ENCODE measurements around the gene SPECC1L.

SPECC1L gene

DNA sequence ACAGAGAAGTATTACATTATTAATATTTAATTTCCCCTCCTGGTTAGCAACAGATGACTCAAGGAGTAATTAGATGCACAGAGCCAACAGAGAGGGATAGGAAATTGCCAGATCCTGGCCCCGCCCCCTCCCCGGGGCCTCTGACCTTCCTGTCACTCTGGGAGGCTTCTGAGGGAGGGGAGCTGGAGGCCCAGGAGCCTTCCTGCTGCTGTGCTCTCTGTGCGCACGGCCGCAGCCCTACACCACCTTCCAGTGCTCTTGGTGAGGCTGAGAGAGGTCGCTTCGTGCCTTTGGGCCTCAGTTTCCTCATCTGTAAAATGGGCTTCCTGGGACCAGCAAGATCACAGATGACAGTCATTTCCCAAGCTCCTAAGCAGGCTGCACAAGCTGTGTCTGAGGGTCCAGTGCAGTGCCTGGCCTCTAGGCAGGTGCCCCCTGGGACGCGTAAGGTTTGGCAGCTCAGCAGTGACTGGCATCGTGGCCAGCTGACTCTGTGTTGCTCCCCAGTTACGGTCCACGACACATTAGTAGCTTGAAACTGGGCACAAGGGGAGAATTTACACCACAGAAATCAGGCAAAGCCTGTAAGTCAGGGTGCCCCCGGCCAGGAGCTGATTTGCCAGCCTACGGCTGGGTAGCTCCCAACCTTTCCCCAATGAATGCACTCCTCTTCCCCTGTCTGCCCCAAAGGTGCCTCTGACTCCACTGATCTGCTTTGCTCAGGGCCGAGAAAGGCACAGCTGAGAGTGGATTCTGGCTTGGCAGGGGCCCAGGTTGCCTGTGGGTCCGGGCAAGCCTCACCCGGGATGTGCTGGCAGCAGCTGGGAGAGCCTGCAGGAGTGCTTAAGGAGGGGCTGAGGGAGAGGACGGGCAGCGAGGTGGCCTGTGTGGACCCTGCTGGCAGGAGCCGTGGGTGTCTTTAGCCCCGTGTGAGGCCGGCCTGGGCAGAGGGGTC, 159.1 kb downstream of the SPECC1L start:
- DNase-seq: no peak

GRCh38 chr22:24430431-24431308, 160.0 kb downstream of the SPECC1L start:
- no peak for DNase-seq

DNA sequence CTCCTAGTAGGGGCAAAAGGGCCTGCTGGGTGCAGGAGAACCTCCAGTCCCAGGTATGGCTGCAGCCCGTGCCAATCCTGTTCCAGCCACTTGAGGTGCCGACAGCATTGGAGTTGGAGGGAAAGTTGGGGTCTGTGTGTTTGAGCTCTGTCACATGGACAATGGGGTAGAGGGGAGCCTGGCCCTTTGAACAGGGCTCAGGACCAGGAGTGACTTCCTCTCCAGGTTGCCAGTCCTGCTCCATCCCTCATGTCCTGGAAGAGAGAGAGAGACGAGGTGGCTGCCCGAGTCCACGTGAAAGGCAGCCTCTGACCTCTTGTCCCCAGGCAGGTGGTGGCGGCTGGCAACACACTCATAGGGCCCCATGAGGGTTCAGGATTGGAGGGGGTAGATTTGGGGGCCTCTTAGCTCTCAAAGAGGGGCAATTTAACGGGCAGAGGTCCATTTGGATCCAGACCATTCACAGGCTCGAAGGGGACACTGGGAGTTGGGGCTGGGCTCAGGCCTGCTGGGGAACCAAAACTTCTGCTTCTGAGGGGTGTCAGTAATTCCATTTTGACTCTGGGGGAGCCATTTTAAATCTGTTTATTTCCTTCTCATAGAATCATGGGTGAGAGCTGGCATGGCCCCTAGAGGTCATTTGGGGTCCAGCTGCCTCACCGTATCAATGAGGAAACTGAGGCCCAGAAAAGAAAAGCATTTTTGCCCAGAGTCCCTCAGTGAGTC, 160.8 kb downstream of the SPECC1L start:
- no peak for DNase-seq

DNA sequence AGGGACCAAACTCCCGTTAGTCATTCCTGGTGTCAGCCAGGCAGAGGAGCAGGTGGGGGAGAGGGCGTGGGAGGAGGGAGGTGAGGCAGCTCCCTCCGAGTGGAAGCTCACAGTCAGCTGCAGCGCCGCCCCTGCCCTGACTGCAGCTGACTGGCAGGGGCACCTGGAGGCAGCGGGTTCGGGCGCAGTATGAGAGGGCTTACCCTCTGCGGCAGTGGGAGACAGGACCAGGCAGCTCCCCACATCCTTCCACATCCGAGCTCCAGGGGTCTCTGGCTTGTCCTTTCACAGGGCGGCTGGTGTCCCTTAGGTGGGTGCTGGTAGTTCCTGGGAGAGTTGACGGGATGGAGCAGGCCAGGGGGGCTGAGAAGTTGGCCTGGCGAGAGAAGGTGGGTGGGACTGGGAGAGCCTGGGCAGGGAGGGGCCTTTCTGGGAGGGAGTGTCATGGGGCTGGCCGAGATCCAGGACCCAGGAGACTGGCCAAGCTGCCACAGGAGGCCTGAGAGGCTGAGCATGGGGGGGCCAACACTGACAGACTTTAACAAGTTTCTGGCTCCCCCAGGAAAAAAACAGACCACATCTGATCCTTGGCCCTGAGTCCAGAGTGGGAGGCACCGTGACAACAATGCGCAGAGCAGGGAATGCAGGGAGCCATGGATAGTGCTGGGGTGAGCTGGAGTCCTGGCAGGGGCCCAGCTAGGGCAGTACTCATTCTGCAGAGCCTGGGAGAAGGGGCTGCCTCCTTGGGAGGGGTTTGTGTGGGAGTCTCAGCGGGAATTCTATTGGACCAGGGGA, 161.6 kb downstream of the SPECC1L start:
- DNase-seq: no peak

DNA sequence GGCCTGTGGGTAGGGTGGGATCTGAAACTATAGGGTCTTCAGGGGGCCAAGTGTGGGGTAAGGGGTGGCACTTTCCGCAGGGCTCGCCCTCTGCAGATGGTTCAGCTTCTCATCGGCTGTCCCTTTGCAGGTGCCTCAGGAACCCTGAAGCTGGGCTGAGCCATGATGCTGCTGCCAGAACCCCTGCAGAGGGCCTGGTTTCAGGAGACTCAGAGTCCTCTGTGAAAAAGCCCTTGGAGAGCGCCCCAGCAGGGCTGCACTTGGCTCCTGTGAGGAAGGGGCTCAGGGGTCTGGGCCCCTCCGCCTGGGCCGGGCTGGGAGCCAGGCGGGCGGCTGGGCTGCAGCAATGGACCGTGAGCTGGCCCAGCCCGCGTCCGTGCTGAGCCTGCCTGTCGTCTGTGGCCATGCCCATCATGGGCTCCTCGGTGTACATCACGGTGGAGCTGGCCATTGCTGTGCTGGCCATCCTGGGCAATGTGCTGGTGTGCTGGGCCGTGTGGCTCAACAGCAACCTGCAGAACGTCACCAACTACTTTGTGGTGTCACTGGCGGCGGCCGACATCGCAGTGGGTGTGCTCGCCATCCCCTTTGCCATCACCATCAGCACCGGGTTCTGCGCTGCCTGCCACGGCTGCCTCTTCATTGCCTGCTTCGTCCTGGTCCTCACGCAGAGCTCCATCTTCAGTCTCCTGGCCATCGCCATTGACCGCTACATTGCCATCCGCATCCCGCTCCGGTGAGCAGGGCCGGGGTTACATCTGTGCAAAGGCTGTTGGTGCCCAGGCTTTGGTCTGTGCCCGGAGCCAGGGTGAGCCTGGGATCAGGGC, 162.6 kb downstream of the SPECC1L start:
- no peak for DNase-seq

DNA sequence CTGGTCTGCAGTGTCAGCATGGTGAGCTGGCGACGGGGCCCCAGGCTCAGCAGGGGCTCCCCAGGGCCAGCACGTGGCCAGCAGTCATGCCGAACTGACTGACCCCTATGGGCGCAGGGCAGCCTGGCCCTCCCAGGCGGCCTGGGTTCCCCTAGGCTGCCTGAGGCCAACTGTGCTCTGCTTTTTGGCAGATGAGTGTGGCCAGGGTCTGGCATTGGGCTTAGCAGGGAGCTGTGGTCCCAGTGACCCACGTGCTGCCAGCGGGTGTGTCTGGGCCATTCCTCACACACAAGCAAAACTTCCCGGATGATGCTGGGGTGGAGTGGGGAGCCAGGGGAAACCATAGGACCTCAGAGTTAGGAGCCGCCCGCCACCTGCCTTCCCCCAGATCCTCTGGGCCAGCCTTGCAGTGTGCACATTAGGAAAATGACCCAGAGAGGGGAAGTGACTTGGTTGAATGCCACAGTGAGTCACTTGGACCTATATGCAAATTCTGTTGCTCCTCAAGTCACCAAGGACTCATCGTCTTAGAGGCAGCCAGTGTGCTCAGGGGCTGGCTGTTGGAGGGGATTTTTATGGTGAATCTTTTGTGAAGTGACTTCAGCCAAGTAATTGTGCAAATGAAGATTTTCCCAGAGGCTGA, 163.3 kb downstream of the SPECC1L start:
- no peak for DNase-seq

- no peak for DNase-seq
Measured at GRCh38 chr22:24434471-24435322, 164.1 kb downstream of the SPECC1L start.

- no peak for DNase-seq
Measured at GRCh38 chr22:24435323-24435645, 164.7 kb downstream of the SPECC1L start.

- no peak for DNase-seq
Measured at GRCh38 chr22:24435861-24436371, 165.3 kb downstream of the SPECC1L start.

- no peak for DNase-seq
Measured at GRCh38 chr22:24436553-24436952, 165.9 kb downstream of the SPECC1L start.

- DNase-seq: no peak
Measured at GRCh38 chr22:24437091-24437490, 166.5 kb downstream of the SPECC1L start.

GRCh38 chr22:24437741-24438328, 167.2 kb downstream of the SPECC1L start:
- DNase-seq: no peak

GRCh38 chr22:24440270-24440717, 169.7 kb downstream of the SPECC1L start:
- no peak for DNase-seq

- DNase-seq: no peak
Measured at GRCh38 chr22:24440718-24441405, 170.2 kb downstream of the SPECC1L start.

GRCh38 chr22:24441406-24442351, 171.0 kb downstream of the SPECC1L start:
- DNase-seq: no peak

GRCh38 chr22:24442352-24442744, 171.7 kb downstream of the SPECC1L start:
- DNase-seq: no peak

- no peak for DNase-seq
Measured at GRCh38 chr22:24443668-24444067, 173.0 kb downstream of the SPECC1L start.

Data from cortex of kidney (tissue), 1 donor.